AG04450 (cell line): ENCODE data around the gene INCENP. TPM values are rescaled to one million over a fixed set of nuclear protein-coding genes. Genes with fewer than 3 reads are reported as not detected.

Source experiments
- CTCF ChIA-PET: fragments of 300-600, 350-600 bp; formaldehyde crosslinking; extraction: SDS; loops from one replicate; lab custom pipeline; 2022; ENCODE audit warnings: antibody characterized with exemption, inconsistent platforms; lab: Charles Lee
- POLR2A ChIA-PET: fragments of 350-600 bp; formaldehyde crosslinking; extraction: SDS; loops from one replicate; lab custom pipeline; 2021; ENCODE audit warnings: antibody characterized with exemption, inconsistent platforms; lab: Yijun Ruan, JAX
- DNase-seq: peaks from one replicate; pipeline ENCODE4 v3.0.0-alpha.2; 2011; ENCODE audit warnings: low read depth, low spot score
- H3K27ac ChIP-seq: one replicate; pipeline ENCODE4 v1.5.1; 2012; ENCODE audit warnings: low read depth, low read length, control low read depth
- H3K27me3 ChIP-seq: one replicate; pipeline ENCODE4 v1.6.0; 2012; ENCODE audit warnings: low read length; ENCODE audit not compliant: control insufficient read depth, insufficient read depth
- H3K4me3 ChIP-seq: 2 replicates; pipeline ENCODE4 v1.5.1; 2011; ENCODE audit warnings: mild to moderate bottlenecking, low read depth, low read length, control low read depth
- H3K9me3 ChIP-seq: 2 replicates; pipeline ENCODE4 v1.5.1; 2012; ENCODE audit warnings: low read length; ENCODE audit not compliant: control insufficient read depth, insufficient read depth
- polyA plus RNA-seq: library from polyadenylated mRNA; depleted of rRNA; stranded (reverse); fragments of >200 nt; gene quantifications from 2 replicates; pipeline ENCODE4 v1.2.3, GENCODE V29; 2011
- TF ChIP-seq, protein P1 (sequence below): IDR thresholded peaks from 2 replicates; pipeline ENCODE4 v1.5.1; 2011; ENCODE audit warnings: low read depth, low read length, control low read depth, inconsistent platforms

The INCENP gene
- polyA plus RNA-seq, 1 experiment, result 6.4 TPM

DNA sequence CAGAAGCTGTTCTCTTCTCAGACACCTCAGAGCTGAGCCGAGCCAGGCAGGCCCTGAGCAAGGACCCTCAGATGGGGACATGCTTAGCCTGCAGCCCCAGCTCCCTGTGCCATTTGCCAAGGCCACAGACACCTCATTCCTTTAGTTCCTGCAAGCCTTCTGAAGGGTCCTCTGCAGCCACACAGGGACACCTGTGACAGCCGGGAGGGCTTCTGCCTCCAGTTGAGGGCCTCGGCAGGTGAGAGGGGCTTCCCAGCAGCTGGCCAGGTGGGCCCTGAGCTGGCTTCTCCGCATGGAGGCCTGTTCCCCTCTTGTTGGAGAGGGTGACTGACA lies 18.2 kb downstream of the INCENP start:
- ChIA-PET POLR2A (no interaction called here), CTCF (interaction anchor here (1.0 to 1.2 kb wide), 2 partner anchors 34 to 243 kb away, joined by 4 read pairs; no protein-coding TSS in a partner anchor)
- H3K27ac ChIP-seq, result no peak overlapping the region
- H3K9me3 ChIP-seq, result no peaks in the 10 kb centered on the region; the same call in 1 of the 2 replicates
- no peak overlapping the region for H3K4me3 ChIP-seq
- TF ChIP-seq, protein P1, sequence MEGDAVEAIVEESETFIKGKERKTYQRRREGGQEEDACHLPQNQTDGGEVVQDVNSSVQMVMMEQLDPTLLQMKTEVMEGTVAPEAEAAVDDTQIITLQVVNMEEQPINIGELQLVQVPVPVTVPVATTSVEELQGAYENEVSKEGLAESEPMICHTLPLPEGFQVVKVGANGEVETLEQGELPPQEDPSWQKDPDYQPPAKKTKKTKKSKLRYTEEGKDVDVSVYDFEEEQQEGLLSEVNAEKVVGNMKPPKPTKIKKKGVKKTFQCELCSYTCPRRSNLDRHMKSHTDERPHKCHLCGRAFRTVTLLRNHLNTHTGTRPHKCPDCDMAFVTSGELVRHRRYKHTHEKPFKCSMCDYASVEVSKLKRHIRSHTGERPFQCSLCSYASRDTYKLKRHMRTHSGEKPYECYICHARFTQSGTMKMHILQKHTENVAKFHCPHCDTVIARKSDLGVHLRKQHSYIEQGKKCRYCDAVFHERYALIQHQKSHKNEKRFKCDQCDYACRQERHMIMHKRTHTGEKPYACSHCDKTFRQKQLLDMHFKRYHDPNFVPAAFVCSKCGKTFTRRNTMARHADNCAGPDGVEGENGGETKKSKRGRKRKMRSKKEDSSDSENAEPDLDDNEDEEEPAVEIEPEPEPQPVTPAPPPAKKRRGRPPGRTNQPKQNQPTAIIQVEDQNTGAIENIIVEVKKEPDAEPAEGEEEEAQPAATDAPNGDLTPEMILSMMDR, result no peak
- DNase-seq, result no peak
- no peaks in the 10 kb centered on the region for H3K27me3 ChIP-seq

DNA sequence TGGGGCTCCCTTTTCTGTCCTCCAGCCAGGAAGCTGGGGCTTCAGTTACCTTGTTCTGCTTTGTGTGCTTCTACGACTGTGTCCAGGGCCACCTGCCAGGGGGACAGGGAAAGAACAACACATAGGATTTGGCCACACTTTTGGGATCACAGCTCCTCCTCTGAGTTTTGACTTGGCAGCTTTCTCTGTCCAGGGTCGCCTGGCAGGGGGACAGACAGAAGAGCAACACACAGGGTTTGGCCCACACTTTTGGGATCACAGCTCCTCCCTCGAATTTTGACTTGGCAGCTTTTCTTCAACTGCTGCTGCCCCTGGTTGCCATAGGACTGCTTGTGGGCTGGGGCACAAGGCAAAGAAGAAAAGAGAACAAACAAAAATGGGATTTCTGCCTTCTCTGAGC lies 19.1 kb downstream of the INCENP start:
- H3K27me3 ChIP-seq, result no peaks in the 10 kb centered on the region
- ChIA-PET POLR2A (no interaction called here), CTCF (interaction anchor here (0.5 kb wide), 1 partner anchor 20 kb away, joined by 5 read pairs; no protein-coding TSS in a partner anchor)
- no peaks in the 10 kb centered on the region; the same call in 1 of the 2 replicates for H3K9me3 ChIP-seq
- no peak overlapping the region for H3K4me3 ChIP-seq
- TF ChIP-seq, protein P1, result no peak
- no peak overlapping the region for H3K27ac ChIP-seq
- DNase-seq, result no peak

DNA sequence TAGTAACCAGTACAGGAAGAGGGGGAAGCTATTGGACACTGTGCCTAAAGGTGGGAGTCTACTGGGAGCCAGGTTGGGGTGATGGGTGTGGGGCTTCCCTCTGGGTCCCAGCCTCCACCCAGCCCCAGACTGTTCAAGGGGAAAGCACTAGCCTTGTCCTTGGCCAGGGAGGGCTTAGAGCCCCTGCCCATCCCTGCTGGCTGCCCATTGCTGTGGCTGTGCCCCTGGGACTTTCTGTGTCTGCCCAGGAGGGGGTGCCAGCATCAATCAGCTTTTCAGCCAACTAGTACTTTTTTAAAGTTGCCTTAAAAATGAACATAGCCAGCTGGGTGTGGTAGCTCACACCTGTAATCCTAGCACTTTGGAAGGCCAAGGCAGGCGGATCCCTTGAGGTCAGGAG lies 19.9 kb downstream of the INCENP start:
- DNase-seq, result no peak
- no peak overlapping the region for H3K27ac ChIP-seq
- H3K27me3 ChIP-seq, result no peaks in the 10 kb centered on the region
- ChIA-PET CTCF (interaction anchor here (0.5 to 1.5 kb wide), 2 partner anchors 21 to 167 kb away, joined by 4 to 5 read pairs; no protein-coding TSS in a partner anchor), POLR2A (no interaction called here)
- no peak overlapping the region for H3K4me3 ChIP-seq
- TF ChIP-seq, protein P1, result peak; percentile 23
- no peaks in the 10 kb centered on the region; the same call in 1 of the 2 replicates for H3K9me3 ChIP-seq

DNA sequence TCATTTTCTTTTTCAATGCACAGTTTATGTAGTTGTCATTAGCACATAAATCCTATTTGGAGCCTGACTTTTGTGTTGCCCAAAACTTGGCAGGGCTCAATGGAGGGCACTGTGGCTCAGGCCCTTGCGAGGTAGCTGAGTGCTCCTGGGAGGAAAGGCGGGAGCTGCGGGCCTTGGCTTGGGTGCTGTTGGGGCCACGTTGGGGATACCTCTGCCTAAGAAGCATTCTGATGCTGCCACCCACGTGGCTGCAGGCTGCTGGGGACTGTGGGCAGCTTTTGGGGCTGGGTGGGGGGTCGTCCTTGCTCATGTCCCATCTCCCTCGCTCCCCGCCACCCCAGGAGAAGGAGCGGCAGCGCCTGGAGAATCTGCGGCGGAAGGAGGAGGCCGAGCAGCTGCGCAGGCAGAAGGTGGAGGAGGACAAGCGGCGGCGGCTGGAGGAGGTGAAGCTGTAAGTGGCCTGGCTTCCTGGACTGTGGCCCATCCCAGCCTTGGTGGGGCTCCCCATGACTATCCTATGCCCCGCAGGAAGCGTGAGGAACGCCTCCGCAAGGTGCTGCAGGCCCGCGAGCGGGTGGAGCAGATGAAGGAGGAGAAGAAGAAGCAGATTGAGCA lies 20.9 kb downstream of the INCENP start:
- no peak overlapping the region for H3K4me3 ChIP-seq
- CTCF ChIA-PET, result interaction anchor here (1.5 kb wide), 1 partner anchor 166 kb away, joined by 4 read pairs; no protein-coding TSS in a partner anchor
- no peak overlapping the region for H3K27ac ChIP-seq
- TF ChIP-seq, protein P1, result no peak
- DNase-seq, result no peak
- no peaks in the 10 kb centered on the region; the same call in 1 of the 2 replicates for H3K9me3 ChIP-seq
- POLR2A ChIA-PET, result no interaction called here
- no peaks in the 10 kb centered on the region for H3K27me3 ChIP-seq

DNA sequence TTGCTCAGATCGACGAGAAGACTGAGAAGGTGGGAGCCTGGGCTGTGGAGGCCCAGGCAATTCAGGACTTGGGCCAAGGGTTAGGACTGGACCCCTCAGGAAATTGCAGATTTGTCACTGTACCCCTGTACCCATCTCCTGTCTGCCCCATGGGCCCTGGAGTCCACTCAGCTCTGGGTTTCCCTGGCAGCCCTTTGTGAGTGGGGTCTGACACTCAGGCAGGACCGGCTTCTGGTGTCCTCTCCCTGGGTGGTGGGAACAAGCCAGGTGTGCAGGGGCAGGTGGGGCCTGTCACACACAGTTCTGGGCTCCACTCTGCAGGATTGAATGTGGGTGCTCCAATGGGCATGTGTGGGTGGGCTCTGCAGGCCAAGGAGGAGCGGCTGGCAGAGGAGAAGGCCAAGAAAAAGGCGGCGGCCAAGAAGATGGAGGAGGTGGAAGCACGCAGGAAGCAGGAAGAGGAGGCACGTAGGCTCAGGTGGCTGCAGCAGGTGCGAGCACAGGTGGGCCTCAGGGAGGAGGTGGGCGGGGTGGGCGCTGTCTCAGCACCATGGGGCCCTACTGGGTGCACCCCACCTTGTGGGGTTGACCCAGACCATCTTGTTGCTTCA lies 21.6 kb downstream of the INCENP start:
- H3K9me3 ChIP-seq, result no peaks in the 10 kb centered on the region; the same call in 1 of the 2 replicates
- no peaks in the 10 kb centered on the region for H3K27me3 ChIP-seq
- DNase-seq, result no peak
- no peak overlapping the region for H3K27ac ChIP-seq
- no peak overlapping the region for H3K4me3 ChIP-seq
- POLR2A ChIA-PET, result interaction anchor here (0.6 kb wide), 1 partner anchor 196 kb away, joined by 3 read pairs; no protein-coding TSS in a partner anchor
- CTCF ChIA-PET, result no interaction called here
- TF ChIP-seq, protein P1, result no peak
